ENCODE measurements around the gene IL20.

The IL20 gene

DNA sequence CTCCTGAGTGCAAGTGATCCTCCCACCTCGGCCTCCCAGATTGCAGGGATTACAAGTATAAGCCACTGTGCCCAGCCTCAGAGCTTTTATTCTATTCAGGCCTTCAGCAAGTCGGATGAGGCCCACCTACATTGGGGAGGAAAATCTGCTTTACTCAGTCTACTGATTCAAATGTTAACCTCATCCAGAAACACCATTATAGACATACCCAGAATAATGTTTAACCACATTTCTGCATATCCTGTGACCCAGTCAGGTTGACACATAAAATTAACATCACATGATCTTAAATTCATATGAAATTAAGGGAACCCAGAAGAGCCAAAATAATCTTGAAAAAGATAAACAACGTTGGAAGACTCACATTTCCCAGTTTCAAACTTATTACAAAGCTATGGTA, 14.9 kb downstream of the IL20 start:
- TF ChIP-seq SCRT2 (tag by site-specific recombination; IDR thresholded peaks at IDR 0.05) = no peak
- TF ChIP-seq, protein P1, sequence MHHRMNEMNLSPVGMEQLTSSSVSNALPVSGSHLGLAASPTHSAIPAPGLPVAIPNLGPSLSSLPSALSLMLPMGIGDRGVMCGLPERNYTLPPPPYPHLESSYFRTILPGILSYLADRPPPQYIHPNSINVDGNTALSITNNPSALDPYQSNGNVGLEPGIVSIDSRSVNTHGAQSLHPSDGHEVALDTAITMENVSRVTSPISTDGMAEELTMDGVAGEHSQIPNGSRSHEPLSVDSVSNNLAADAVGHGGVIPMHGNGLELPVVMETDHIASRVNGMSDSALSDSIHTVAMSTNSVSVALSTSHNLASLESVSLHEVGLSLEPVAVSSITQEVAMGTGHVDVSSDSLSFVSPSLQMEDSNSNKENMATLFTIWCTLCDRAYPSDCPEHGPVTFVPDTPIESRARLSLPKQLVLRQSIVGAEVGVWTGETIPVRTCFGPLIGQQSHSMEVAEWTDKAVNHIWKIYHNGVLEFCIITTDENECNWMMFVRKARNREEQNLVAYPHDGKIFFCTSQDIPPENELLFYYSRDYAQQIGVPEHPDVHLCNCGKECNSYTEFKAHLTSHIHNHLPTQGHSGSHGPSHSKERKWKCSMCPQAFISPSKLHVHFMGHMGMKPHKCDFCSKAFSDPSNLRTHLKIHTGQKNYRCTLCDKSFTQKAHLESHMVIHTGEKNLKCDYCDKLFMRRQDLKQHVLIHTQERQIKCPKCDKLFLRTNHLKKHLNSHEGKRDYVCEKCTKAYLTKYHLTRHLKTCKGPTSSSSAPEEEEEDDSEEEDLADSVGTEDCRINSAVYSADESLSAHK (tag by site-specific recombination; IDR thresholded peaks at IDR 0.05) = no peak
- no peak for TF ChIP-seq HOXC10 (CRISPR knock-in tag; IDR thresholded peaks at IDR 0.05)
- no peak for TF ChIP-seq ZNF133 (tag by site-specific recombination; IDR thresholded peaks at IDR 0.05)
- TF ChIP-seq ZNF571 (tag by site-specific recombination; IDR thresholded peaks at IDR 0.05) = no peak
- TF ChIP-seq ZNF792 (tag by site-specific recombination; IDR thresholded peaks at IDR 0.05) = no peak
- Histone ChIP-seq H3K4me1 (ENCODE audit: control insufficient read depth, insufficient read depth, low read length) (no peaks in the 10 kb centered on the region), H3K4me3 (ENCODE audit: low read depth, low read length) (no peak overlapping the region), H3K36me3 (ENCODE audit: control insufficient read depth in 2 of 2, insufficient read depth in 1 of 2, low read length in 2 of 2) (no peaks in the 10 kb centered on the region), H3K9me3 (ENCODE audit: control insufficient read depth, insufficient read depth, low read depth, low read length) (no peaks in the 10 kb centered on the region), H3K27ac (ENCODE audit: extremely low read depth, low read depth, low read length) (no peak overlapping the region)
- CTCF ChIA-PET = interaction anchor here (1.0 to 2.1 kb wide), 6 partner anchors 10 to 154 kb away, joined by 3 to 15 read pairs (median 4); partner anchors contain the start of gene IL20
- POLR2A ChIA-PET = no interaction called here

DNA sequence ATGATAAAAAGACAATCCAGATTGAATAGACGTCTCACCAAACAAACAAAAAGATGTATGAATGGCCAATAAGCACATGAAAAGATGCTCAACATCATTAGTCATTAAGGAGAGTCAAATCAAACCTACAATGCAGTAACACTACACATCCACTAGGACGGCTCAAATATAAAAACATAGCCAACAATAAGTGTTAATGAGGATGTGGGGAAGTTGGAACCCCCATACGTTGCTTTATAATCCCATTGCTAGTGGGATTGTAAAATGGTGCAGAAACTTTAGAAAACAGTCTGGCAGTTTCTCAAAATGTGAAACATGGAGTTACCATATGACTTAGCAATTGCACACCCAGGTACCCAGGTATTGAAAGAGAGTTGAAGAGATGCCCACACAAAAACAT, 17.1 kb downstream of the IL20 start:
- TF ChIP-seq ZNF24 (tag by site-specific recombination; IDR thresholded peaks at IDR 0.05) (no peak), MZF1 (tag by site-specific recombination; IDR thresholded peaks at IDR 0.05; ENCODE audit: borderline replicate concordance) (no peak), ZNF600 (tag by site-specific recombination; IDR thresholded peaks at IDR 0.05) (no peak), ZNF624 (tag by site-specific recombination; IDR thresholded peaks at IDR 0.05) (no peak), ZNF133 (tag by site-specific recombination; IDR thresholded peaks at IDR 0.05) (no peak), ZBTB17 (tag by site-specific recombination; IDR thresholded peaks at IDR 0.05) (no peak), ZNF426 (tag by site-specific recombination; IDR thresholded peaks at IDR 0.05) (no peak), ZBTB21 (tag by site-specific recombination; IDR thresholded peaks at IDR 0.05) (no peak), ZNF843 (tag by site-specific recombination; IDR thresholded peaks at IDR 0.05) (no peak), ZNF37A (tag by site-specific recombination; IDR thresholded peaks at IDR 0.05) (no peak), ZBTB20 (tag by site-specific recombination; IDR thresholded peaks at IDR 0.05) (no peak), ZFP41 (tag by site-specific recombination; IDR thresholded peaks at IDR 0.05; ENCODE audit: borderline replicate concordance) (no peak), ZNF830 (tag by site-specific recombination; IDR thresholded peaks at IDR 0.05; ENCODE audit: low read depth) (no peak), ZNF366 (tag by site-specific recombination; conservative IDR thresholded peaks at IDR 0.05) (no peak), TRIM28 (IDR thresholded peaks at IDR 0.05; ENCODE audit: borderline replicate concordance, low read length) (no peak)
- TF ChIP-seq, protein P2, sequence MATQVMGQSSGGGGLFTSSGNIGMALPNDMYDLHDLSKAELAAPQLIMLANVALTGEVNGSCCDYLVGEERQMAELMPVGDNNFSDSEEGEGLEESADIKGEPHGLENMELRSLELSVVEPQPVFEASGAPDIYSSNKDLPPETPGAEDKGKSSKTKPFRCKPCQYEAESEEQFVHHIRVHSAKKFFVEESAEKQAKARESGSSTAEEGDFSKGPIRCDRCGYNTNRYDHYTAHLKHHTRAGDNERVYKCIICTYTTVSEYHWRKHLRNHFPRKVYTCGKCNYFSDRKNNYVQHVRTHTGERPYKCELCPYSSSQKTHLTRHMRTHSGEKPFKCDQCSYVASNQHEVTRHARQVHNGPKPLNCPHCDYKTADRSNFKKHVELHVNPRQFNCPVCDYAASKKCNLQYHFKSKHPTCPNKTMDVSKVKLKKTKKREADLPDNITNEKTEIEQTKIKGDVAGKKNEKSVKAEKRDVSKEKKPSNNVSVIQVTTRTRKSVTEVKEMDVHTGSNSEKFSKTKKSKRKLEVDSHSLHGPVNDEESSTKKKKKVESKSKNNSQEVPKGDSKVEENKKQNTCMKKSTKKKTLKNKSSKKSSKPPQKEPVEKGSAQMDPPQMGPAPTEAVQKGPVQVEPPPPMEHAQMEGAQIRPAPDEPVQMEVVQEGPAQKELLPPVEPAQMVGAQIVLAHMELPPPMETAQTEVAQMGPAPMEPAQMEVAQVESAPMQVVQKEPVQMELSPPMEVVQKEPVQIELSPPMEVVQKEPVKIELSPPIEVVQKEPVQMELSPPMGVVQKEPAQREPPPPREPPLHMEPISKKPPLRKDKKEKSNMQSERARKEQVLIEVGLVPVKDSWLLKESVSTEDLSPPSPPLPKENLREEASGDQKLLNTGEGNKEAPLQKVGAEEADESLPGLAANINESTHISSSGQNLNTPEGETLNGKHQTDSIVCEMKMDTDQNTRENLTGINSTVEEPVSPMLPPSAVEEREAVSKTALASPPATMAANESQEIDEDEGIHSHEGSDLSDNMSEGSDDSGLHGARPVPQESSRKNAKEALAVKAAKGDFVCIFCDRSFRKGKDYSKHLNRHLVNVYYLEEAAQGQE (tag by site-specific recombination; IDR thresholded peaks at IDR 0.05) = no peak
- TF ChIP-seq, protein P3, sequence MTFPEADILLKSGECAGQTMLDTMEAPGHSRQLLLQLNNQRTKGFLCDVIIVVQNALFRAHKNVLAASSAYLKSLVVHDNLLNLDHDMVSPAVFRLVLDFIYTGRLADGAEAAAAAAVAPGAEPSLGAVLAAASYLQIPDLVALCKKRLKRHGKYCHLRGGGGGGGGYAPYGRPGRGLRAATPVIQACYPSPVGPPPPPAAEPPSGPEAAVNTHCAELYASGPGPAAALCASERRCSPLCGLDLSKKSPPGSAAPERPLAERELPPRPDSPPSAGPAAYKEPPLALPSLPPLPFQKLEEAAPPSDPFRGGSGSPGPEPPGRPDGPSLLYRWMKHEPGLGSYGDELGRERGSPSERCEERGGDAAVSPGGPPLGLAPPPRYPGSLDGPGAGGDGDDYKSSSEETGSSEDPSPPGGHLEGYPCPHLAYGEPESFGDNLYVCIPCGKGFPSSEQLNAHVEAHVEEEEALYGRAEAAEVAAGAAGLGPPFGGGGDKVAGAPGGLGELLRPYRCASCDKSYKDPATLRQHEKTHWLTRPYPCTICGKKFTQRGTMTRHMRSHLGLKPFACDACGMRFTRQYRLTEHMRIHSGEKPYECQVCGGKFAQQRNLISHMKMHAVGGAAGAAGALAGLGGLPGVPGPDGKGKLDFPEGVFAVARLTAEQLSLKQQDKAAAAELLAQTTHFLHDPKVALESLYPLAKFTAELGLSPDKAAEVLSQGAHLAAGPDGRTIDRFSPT (tag by site-specific recombination; IDR thresholded peaks at IDR 0.05) = no peak
- Histone ChIP-seq H3K4me1 (ENCODE audit: control insufficient read depth, insufficient read depth, low read length) (no peaks in the 10 kb centered on the region), H3K27ac (ENCODE audit: extremely low read depth, low read depth, low read length) (no peak overlapping the region), H3K9me3 (ENCODE audit: control insufficient read depth, insufficient read depth, low read depth, low read length) (no peaks in the 10 kb centered on the region), H3K4me3 (ENCODE audit: low read depth, low read length) (no peak overlapping the region), H3K36me3 (ENCODE audit: control insufficient read depth in 2 of 2, insufficient read depth in 1 of 2, low read length in 2 of 2) (no peaks in the 10 kb centered on the region)
- ChIA-PET POLR2A (no interaction called here), CTCF (interaction anchor here (0.6 to 3.1 kb wide), 4 partner anchors 9 to 75 kb away, joined by 3 to 10 read pairs (median 7); partner anchors contain the start of gene IL20)

Measured in HEK293 (cell line).